GM23338 (cell line): Measurements from ENCODE around the gene PHLDA3. TPM values are rescaled to one million over a fixed set of nuclear protein-coding genes. Genes with fewer than 3 reads are reported as not detected.

ENCODE experiments used
- ATAC-seq: fragments of 200-7000 bp; cut with Tn5 transposase; 3 replicates; pipeline ENCODE4 v1.9.1; 2020
- DNase-seq: peaks from one replicate; pipeline ENCODE4 v3.0.0-alpha.2; 2015; ENCODE audit warnings: low spot score
- H2AFZ ChIP-seq: fragments of 200-600 bp; sonication (generic); 2 replicates; pipeline ENCODE4 v1.8.0; 2016; ENCODE audit warnings: antibody characterized with exemption, mild to moderate bottlenecking, moderate library complexity
- H3F3A ChIP-seq: fragments of 200-600 bp; sonication (generic); replicated peaks from 2 replicates; pipeline ENCODE4 v1.8.0; 2017; ENCODE audit warnings: antibody characterized with exemption, mixed run types, low read depth
- H3K27ac ChIP-seq: fragments of 200-600 bp; sonication (generic); 2 replicates; pipeline ENCODE4 v1.6.1; 2016; ENCODE audit warnings: low read depth
- H3K27me3 ChIP-seq: fragments of 200-600 bp; sonication (generic); 2 replicates; pipeline ENCODE4 v1.8.0; 2016; ENCODE audit warnings: mild to moderate bottlenecking, mixed run types, moderate library complexity; ENCODE audit not compliant: insufficient read depth
- H3K36me3 ChIP-seq: fragments of 200-600 bp; sonication (generic); 2 replicates; pipeline ENCODE4 v1.8.0; 2016; ENCODE audit warnings: mild to moderate bottlenecking; ENCODE audit not compliant: insufficient read depth
- H3K4me1 ChIP-seq: fragments of 200-600 bp; sonication (generic); 2 replicates; pipeline ENCODE4 v1.8.0; 2016; ENCODE audit warnings: mild to moderate bottlenecking, moderate library complexity; ENCODE audit not compliant: insufficient read depth
- H3K4me2 ChIP-seq: fragments of 200-600 bp; sonication (generic); 2 replicates; pipeline ENCODE4 v1.7.1; 2017; ENCODE audit warnings: mixed run types
- H3K4me3 ChIP-seq: fragments of 200-600 bp; sonication (generic); 2 replicates; pipeline ENCODE4 v1.6.1; 2016; ENCODE audit warnings: mixed run types
- H3K79me2 ChIP-seq: fragments of 200-600 bp; sonication (generic); replicated peaks from 2 replicates; pipeline ENCODE4 v1.8.0; 2017; ENCODE audit warnings: mild to moderate bottlenecking; ENCODE audit not compliant: insufficient read depth
- H3K9me2 ChIP-seq: fragments of 200-600 bp; sonication (generic); 2 replicates; pipeline ENCODE4 v1.8.0; 2017; ENCODE audit not compliant: insufficient read depth
- H4K20me1 ChIP-seq: fragments of 200-600 bp; sonication (generic); replicated peaks from 2 replicates; pipeline ENCODE4 v1.8.0; 2017; ENCODE audit warnings: mild to moderate bottlenecking; ENCODE audit not compliant: insufficient read depth
- H3K27ac Mint-ChIP-seq: 2 replicates; pipeline ENCODE4 v1.8.0; 2020; ENCODE audit warnings: inconsistent platforms, mild to moderate bottlenecking, moderate library complexity, mixed read lengths
- H3K27me3 Mint-ChIP-seq: 3 replicates; pipeline ENCODE4 v1.8.0; 2022; ENCODE audit warnings: low read depth, mild to moderate bottlenecking, moderate library complexity, mixed read lengths, inconsistent platforms; ENCODE audit not compliant: insufficient read depth, poor library complexity
- H3K36me3 Mint-ChIP-seq: 3 replicates; pipeline ENCODE4 v1.8.0; 2021; ENCODE audit warnings: low read depth, mild to moderate bottlenecking, inconsistent platforms, moderate library complexity, mixed read lengths
- H3K4me1 Mint-ChIP-seq: 3 replicates; pipeline ENCODE4 v1.8.0; 2020; ENCODE audit warnings: mild to moderate bottlenecking, inconsistent platforms, mixed read lengths
- H3K4me3 Mint-ChIP-seq: 3 replicates; pipeline ENCODE4 v1.8.0; 2021; ENCODE audit warnings: moderate library complexity, mild to moderate bottlenecking, inconsistent platforms, mixed read lengths
- H3K9me3 Mint-ChIP-seq: 3 replicates; pipeline ENCODE4 v1.8.0; 2020; ENCODE audit warnings: moderate library complexity, mild to moderate bottlenecking, inconsistent platforms, mixed read lengths
- NANOG ChIP-seq: IDR thresholded peaks from 2 replicates; pipeline ENCODE4 v1.6.1; 2016; ENCODE audit warnings: antibody characterized with exemption, borderline replicate concordance
- POLR2AphosphoS5 ChIP-seq: IDR thresholded peaks from 2 replicates; pipeline ENCODE4 v1.6.1; 2016; ENCODE audit warnings: antibody characterized with exemption, low read depth
- polyA plus RNA-seq: library from polyadenylated mRNA; unstranded; fragments of >200 nt; fragmentation: Nextera tagmentation; extraction: Ambion mirVana; gene quantifications from 2 replicates; pipeline ENCODE4 v1.2.1, GENCODE V29; 2016
- total RNA-seq: library from RNA; depleted of rRNA; stranded (reverse); fragments of >200 nt; shearing (Covaris generic); gene quantifications from 2 replicates; pipeline ENCODE4 v1.2.3, GENCODE V29; 2014
- TF ChIP-seq, protein P1 (sequence below): fragments of 250-450 bp; sonication (Bioruptor Pico); IDR thresholded peaks from 2 replicates; pipeline ENCODE4 v1.5.0; 2020; ENCODE audit warnings: mild to moderate bottlenecking, moderate library complexity
- TF ChIP-seq, protein P2 (sequence below): IDR thresholded peaks from one replicate; pipeline ENCODE4 v1.6.1; 2018; ENCODE audit warnings: antibody characterized with exemption; ENCODE audit not compliant: unreplicated experiment
- TF ChIP-seq, protein P3 (sequence below): IDR thresholded peaks from 2 replicates; pipeline ENCODE4 v1.6.1; 2016; ENCODE audit warnings: antibody characterized with exemption

PHLDA3 gene
- total and polyA plus RNA-seq, 2 experiments from 2014 or later: 37.5 to 87.4 TPM

GRCh38 chr1:201502511-201502857, 33.5 kb upstream of the PHLDA3 start (continued):
- TF ChIP-seq, protein P1, sequence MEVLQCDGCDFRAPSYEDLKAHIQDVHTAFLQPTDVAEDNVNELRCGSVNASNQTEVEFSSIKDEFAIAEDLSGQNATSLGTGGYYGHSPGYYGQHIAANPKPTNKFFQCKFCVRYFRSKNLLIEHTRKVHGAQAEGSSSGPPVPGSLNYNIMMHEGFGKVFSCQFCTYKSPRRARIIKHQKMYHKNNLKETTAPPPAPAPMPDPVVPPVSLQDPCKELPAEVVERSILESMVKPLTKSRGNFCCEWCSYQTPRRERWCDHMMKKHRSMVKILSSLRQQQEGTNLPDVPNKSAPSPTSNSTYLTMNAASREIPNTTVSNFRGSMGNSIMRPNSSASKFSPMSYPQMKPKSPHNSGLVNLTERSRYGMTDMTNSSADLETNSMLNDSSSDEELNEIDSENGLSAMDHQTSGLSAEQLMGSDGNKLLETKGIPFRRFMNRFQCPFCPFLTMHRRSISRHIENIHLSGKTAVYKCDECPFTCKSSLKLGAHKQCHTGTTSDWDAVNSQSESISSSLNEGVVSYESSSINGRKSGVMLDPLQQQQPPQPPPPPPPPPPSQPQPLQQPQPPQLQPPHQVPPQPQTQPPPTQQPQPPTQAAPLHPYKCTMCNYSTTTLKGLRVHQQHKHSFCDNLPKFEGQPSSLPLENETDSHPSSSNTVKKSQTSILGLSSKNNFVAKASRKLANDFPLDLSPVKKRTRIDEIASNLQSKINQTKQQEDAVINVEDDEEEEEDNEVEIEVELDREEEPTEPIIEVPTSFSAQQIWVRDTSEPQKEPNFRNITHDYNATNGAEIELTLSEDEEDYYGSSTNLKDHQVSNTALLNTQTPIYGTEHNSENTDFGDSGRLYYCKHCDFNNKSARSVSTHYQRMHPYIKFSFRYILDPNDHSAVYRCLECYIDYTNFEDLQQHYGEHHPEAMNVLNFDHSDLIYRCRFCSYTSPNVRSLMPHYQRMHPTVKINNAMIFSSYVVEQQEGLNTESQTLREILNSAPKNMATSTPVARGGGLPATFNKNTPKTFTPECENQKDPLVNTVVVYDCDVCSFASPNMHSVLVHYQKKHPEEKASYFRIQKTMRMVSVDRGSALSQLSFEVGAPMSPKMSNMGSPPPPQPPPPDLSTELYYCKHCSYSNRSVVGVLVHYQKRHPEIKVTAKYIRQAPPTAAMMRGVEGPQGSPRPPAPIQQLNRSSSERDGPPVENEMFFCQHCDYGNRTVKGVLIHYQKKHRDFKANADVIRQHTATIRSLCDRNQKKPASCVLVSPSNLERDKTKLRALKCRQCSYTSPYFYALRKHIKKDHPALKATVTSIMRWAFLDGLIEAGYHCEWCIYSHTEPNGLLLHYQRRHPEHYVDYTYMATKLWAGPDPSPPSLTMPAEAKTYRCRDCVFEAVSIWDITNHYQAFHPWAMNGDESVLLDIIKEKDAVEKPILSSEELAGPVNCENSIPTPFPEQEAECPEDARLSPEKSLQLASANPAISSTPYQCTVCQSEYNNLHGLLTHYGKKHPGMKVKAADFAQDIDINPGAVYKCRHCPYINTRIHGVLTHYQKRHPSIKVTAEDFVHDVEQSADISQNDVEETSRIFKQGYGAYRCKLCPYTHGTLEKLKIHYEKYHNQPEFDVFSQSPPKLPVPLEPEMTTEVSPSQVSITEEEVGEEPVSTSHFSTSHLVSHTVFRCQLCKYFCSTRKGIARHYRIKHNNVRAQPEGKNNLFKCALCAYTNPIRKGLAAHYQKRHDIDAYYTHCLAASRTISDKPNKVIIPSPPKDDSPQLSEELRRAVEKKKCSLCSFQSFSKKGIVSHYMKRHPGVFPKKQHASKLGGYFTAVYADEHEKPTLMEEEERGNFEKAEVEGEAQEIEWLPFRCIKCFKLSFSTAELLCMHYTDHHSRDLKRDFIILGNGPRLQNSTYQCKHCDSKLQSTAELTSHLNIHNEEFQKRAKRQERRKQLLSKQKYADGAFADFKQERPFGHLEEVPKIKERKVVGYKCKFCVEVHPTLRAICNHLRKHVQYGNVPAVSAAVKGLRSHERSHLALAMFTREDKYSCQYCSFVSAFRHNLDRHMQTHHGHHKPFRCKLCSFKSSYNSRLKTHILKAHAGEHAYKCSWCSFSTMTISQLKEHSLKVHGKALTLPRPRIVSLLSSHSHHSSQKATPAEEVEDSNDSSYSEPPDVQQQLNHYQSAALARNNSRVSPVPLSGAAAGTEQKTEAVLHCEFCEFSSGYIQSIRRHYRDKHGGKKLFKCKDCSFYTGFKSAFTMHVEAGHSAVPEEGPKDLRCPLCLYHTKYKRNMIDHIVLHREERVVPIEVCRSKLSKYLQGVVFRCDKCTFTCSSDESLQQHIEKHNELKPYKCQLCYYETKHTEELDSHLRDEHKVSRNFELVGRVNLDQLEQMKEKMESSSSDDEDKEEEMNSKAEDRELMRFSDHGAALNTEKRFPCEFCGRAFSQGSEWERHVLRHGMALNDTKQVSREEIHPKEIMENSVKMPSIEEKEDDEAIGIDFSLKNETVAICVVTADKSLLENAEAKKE (CRISPR knock-in tag): no peak

DNA sequence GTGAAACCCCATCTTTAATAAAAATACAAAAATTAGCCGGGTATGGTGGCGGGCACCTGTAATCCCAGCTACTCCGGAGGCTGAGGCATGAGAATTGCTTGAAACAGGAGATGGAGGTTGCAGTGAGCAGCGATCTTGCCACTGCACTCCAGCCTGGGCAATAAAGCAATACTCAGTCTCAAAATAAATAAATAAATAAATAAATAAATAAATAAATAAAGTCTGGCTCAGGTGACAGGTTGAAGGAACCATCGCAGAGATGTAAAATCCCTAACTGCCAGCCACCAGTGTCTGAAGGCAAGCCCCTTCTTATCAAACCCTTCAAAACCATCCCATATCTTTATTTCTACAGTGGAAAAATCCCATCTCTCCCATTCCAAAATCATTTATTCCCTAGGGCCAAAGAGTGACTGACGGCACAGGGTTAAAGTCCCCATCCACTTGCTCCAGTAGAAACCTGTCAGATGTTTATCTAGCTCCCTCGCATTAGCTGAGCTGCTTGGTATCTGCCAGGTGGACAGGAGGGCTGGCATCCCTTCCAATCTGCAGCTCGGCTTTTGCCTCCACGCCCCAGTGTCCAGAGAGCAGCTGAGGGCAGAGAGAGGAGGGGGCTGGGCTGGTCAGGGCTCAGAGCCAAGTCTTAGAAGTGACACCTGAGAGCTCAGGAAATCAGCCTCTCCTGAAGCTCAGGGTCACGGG, 33.0 kb upstream of the PHLDA3 start:
- H4K20me1 ChIP-seq: no peaks in the 10 kb centered on the region
- peaks cover 54% of the 10 kb centered on the region for H3K4me1 Mint-ChIP-seq
- TF ChIP-seq, protein P2, sequence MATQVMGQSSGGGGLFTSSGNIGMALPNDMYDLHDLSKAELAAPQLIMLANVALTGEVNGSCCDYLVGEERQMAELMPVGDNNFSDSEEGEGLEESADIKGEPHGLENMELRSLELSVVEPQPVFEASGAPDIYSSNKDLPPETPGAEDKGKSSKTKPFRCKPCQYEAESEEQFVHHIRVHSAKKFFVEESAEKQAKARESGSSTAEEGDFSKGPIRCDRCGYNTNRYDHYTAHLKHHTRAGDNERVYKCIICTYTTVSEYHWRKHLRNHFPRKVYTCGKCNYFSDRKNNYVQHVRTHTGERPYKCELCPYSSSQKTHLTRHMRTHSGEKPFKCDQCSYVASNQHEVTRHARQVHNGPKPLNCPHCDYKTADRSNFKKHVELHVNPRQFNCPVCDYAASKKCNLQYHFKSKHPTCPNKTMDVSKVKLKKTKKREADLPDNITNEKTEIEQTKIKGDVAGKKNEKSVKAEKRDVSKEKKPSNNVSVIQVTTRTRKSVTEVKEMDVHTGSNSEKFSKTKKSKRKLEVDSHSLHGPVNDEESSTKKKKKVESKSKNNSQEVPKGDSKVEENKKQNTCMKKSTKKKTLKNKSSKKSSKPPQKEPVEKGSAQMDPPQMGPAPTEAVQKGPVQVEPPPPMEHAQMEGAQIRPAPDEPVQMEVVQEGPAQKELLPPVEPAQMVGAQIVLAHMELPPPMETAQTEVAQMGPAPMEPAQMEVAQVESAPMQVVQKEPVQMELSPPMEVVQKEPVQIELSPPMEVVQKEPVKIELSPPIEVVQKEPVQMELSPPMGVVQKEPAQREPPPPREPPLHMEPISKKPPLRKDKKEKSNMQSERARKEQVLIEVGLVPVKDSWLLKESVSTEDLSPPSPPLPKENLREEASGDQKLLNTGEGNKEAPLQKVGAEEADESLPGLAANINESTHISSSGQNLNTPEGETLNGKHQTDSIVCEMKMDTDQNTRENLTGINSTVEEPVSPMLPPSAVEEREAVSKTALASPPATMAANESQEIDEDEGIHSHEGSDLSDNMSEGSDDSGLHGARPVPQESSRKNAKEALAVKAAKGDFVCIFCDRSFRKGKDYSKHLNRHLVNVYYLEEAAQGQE: no peak
- TF ChIP-seq, protein P3, sequence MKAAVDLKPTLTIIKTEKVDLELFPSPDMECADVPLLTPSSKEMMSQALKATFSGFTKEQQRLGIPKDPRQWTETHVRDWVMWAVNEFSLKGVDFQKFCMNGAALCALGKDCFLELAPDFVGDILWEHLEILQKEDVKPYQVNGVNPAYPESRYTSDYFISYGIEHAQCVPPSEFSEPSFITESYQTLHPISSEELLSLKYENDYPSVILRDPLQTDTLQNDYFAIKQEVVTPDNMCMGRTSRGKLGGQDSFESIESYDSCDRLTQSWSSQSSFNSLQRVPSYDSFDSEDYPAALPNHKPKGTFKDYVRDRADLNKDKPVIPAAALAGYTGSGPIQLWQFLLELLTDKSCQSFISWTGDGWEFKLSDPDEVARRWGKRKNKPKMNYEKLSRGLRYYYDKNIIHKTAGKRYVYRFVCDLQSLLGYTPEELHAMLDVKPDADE: no peak
- TF ChIP-seq NANOG (no peak), POLR2AphosphoS5 (no peak)

More for the DNA sequence above, 33.0 kb upstream of the PHLDA3 start:
- Mint-ChIP-seq H3K27me3 (peaks cover 22% of the 10 kb centered on the region), H3K36me3 (no peaks in the 10 kb centered on the region), H3K27ac (no peak overlapping the region), H3K9me3 (no peaks in the 10 kb centered on the region), H3K4me3 (no peak overlapping the region)
- Histone ChIP-seq H3K27me3 (peaks cover 16% of the 10 kb centered on the region), H3K4me1 (peaks cover 40% of the 10 kb centered on the region), H3K27ac (no peak overlapping the region), H3F3A (peaks cover 15% of the 10 kb centered on the region; the same call in 1 of the 2 replicates), H3K4me2 (no peak overlapping the region), H3K36me3 (no peaks in the 10 kb centered on the region), H3K79me2 (peaks cover 3% of the 10 kb centered on the region; the same call in 1 of the 2 replicates), H3K4me3 (no peak overlapping the region), H3K9me2 (no peaks in the 10 kb centered on the region), H2AFZ (no peak overlapping the region)
- DNase-seq (no peak), ATAC-seq (no peak)
